GM12891 (cell line): Measurements from ENCODE around the gene TNFRSF8.

Experiments used
- POLR2A ChIP-seq: IDR thresholded peaks from 2 replicates; pipeline ENCODE4 v1.6.1; 2011; ENCODE audit warnings: low read depth, low read length, control low read depth
- POLR2AphosphoS5 ChIP-seq: IDR thresholded peaks from 2 replicates; pipeline ENCODE4 v1.6.1; 2011; ENCODE audit warnings: low read depth, low read length, control low read depth
- POU2F2 ChIP-seq: IDR thresholded peaks from 2 replicates; pipeline ENCODE4 v1.6.1; 2011; ENCODE audit warnings: low read depth, mild to moderate bottlenecking, control low read depth, low read length, moderate library complexity
- TAF1 ChIP-seq: IDR thresholded peaks from 2 replicates; pipeline ENCODE4 v1.6.1; 2011; ENCODE audit warnings: low read depth, low read length, control low read depth

- TF ChIP-seq POLR2A (no peak), POLR2AphosphoS5 (no peak; the same call in 1 of the 2 replicates), TAF1 (no peak), POU2F2 (0 out of 2 replicates have a peak, but pooled peaks have one; percentile 4)
Observed at GRCh38 chr1:12040457-12041051, 22.5 kb upstream of the TNFRSF8 start.
